Fibroblast of skin of left biceps (primary cell): Measurements from ENCODE around the gene DEPDC4.
"Not testable (repeated sequence)": the region's sequence is repeated elsewhere in the genome, so short reads cannot be mapped to it uniquely, and the experiment has no call there.

Source experiments
- DNase-seq, 2 experiments: peaks; one replicate each; pipeline ENCODE4 v3.0.0-alpha.2; 2013; ENCODE audit warnings: low read depth in 2 of 2

The DEPDC4 gene

GRCh38 chr12:100265107-100265506 is 1.8 kb downstream of the DEPDC4 start:
- not testable (repeated sequence) for DNase-seq

GRCh38 chr12:100263131-100263530 is 3.7 kb downstream of the DEPDC4 start:
- DNase-seq, result no peak

DNA sequence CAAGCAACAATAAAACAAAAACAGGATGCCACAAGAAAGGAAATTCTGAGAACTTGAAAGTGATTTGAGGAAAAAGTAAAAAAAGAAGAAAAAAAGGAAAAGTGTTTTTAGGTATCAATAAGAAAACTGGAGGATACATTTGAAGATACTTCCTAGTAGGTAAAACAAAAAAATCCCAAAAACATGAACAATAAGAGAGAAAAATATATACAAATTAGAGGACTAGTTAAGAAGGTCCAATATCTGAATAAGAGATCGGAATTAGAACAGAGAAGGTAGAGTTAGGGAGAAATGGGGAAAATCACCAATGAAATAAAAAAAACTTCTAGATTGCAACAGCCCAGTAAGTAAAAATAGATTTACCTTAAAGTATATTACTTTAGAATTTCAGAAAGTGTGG is 8.8 kb downstream of the DEPDC4 start:
- DNase-seq, result no peak

- no peak for DNase-seq
Measured at GRCh38 chr12:100254876-100255275, 12.0 kb downstream of the DEPDC4 start.

DNA sequence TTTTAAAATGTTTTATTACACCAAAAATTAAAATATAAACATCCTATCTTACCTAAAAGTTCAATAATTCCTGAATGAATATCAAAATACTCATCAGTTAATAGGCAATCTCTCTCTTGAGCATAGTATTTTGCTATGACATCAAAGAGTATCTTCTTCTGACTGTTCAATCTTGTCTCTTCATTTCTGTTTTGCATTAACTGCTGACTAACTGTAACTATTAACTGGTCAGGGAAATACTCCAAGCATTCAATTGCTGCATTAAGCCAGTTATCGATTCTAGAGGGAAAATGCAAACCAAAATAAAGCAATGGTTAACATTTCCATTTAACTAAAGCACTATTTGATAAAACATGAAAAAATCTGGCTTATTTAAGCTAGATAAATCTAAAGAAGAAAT is 13.4 kb downstream of the DEPDC4 start:
- no peak for DNase-seq

DNA sequence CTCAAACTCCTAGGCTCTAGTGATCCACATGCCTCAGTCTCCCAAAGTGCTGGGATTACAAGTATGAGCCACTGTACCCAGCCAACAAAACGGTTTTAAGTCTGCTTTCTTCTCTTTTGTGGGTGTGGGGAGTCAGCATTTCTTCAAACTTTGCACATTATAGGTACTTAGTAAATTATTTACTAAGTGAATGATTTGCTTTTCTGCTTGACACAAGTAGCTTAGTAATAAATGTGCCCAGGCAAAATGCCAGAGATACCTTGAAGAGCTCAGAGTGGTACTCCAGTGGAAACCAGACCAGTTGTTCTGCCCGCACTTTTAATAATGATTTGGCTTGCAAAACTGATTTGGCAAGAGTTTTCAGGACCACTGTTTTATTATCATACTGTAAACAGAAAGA is 15.0 kb downstream of the DEPDC4 start:
- DNase-seq, result no peak

- DNase-seq, result no peak
Measured at GRCh38 chr12:100249941-100250340, 16.9 kb downstream of the DEPDC4 start.

DNA sequence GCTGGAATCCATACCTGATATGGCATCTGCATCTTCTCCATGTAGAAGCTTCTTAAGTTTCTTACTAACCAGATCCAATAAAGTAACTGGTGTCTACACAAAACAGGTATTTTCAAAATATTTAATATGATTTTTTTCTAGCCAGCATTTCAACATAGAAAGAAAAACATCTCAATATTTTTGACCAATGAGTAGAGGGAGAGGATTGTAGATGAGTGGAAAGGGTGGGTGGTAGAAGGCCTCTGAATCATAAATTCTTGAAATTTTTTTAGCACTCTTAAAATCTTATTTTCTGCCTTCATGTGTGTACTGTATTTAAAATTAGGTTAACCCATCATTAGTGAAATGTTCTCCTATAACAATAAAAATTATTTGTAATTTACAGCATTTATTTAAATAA is 18.0 kb downstream of the DEPDC4 start:
- DNase-seq, result no peak

DNA sequence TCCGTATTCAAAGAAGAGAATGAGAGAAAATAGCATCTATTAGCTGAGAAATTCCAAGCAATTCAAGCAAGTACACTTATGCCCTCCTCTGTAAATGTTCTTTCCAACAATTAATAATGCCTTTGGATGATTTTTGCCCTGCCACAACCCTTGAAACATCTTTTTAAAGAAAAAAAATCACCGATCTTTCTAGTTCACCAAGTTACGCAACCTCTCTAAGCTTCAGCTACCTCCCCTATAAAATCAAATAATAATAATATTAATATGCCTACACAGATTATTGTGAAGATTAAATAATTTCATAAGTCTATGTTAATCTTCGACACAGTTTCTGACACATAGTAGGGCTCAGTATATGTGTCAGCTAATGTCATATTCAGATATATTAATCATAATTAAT is 19.1 kb downstream of the DEPDC4 start:
- DNase-seq, result no peak

- no peak for DNase-seq
Measured at GRCh38 chr12:100243137-100243536, 23.7 kb downstream of the DEPDC4 start.

- DNase-seq, result no peak
Measured at GRCh38 chr12:100239589-100239988, 27.3 kb downstream of the DEPDC4 start.

GRCh38 chr12:100238801-100239200 is 28.1 kb downstream of the DEPDC4 start:
- DNase-seq, result no peak

DNA sequence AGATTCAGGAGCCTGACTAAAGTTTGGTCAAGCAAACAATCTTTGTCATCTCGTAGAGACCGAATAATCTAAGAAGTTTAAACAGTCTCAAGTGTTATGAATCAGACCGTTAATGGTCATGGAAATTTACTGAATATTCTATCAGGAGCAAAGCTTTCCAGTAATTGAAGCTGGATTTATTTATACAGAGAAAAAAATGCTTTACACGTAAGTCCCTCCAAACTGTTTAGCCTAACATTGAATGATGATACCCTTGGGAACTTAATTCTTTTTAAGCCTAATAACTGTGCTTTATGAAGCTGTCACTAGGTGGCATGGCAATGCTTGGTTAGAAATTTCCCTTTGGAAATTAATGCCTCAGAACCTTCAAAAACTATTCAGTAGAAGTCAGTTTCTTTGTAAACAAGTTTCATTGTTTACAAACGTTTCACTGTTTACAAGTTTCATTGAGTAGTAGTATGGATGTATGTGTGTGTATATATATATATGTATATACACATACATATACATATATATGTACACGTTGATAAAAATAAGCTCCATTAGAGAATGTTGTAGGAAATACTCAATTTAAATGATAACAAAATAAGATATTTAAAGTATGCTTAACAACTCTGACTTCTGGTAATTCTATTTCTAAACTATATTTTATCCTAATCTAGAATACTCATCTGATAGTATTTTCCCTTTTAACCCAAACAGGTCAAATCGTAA is 32.1 kb downstream of the DEPDC4 start:
- DNase-seq, result peak; percentile 32 to 41

GRCh38 chr12:100234166-100234565 is 32.7 kb downstream of the DEPDC4 start:
- no peak for DNase-seq

- not testable (repeated sequence) for DNase-seq
Measured at GRCh38 chr12:100231873-100232272, 35.0 kb downstream of the DEPDC4 start.

DNA sequence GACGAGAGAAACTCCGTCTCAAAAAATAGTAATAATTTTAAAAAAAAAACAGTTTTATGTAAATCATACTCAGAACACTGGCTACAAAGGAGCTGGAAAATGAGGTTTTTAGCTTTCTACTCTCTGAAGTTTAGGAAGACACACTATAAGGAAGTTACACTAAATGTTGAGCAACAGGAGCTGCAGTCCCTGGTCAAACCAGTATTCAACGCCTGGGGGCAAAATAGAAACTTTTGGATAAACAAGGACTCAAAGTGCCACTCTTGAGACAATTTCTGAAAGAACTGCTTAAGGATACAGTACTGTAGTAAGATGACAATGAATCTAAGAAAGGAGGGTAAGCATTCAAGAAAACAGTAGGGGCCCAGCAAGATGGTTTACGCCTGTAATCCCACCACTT is 37.0 kb downstream of the DEPDC4 start:
- no peak for DNase-seq

- no peak for DNase-seq
Measured at GRCh38 chr12:100229036-100229635, 37.7 kb downstream of the DEPDC4 start.

GRCh38 chr12:100225491-100225890 is 41.4 kb downstream of the DEPDC4 start:
- no peak for DNase-seq

GRCh38 chr12:100222173-100222572 is 44.7 kb downstream of the DEPDC4 start:
- DNase-seq, result not testable (repeated sequence)

- DNase-seq, result no peak
Measured at GRCh38 chr12:100221523-100221922, 45.4 kb downstream of the DEPDC4 start.

DNA sequence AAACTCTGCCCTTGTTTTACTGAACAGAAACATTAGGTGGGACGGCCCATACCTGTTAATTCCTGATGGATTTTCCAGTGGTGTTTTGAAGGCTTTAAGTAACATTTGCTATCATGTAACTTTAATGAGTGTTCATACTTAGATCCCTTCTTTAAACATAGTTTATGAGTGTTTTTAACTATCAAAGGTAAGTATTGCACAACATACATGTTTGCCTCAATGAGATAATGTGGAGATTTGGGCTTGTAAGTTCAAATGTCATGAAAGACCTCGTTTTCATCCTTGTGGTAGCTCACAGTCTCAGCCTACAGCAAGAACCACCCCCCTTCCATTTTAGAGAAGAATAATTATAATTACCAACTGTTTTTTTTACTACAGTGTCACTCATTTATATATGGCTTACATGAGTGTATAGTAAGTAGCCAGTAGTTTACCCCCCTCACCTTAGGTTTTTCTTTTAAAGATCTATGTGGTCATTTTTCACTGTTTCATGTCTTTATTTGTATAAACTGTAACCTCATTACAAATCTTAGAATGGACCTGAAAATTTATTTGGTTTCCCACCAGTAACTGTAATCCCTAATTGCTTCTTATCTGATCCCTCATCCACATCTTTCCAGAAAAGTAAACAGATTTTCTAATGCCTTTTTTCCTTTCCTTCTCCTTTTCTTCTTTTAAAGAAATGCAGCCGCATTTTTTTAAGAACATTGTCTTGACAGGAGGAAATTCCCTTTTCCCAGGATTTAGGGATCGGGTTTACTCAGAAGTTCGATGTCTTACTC is 47.4 kb downstream of the DEPDC4 start:
- DNase-seq, result no peak

- DNase-seq, result no peak
Measured at GRCh38 chr12:100216337-100216736, 50.5 kb downstream of the DEPDC4 start.

DNA sequence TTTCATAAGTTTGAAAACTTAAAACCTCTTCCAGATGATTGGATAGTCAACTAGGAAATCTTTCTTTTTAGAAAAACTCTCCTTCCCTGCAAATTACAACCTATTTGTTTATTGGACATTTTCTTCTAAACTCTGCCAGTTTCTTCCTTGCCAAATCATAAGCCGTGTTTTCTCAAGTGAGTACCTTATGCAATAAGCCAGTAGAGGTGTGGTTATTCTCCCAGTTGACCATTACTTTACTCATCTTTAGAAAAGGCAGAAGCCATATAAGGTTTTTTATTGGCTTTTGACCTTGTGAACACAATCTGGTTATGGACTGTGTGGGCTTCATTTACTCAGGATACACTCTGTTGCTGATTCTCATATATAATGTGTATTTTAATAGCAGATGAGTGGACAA is 51.7 kb downstream of the DEPDC4 start:
- no peak for DNase-seq
